Fibroblast of mammary gland (primary cell): ENCODE results near the gene COL27A1.

ENCODE experiments used
- DNase-seq: peaks from one replicate; pipeline ENCODE4 v3.0.0-alpha.2; 2010; ENCODE audit warnings: low read depth
- H3K4me3 ChIP-seq: 2 replicates; pipeline ENCODE4 v1.5.1; 2011; ENCODE audit warnings: low read depth, mild to moderate bottlenecking, low read length, moderate library complexity; ENCODE audit not compliant: control insufficient read depth
- TF ChIP-seq, protein P1 (sequence below): conservative IDR thresholded peaks from 2 replicates; pipeline ENCODE4 v1.5.1; 2011; ENCODE audit warnings: low read depth, low read length, inconsistent platforms; ENCODE audit not compliant: control insufficient read depth, insufficient read depth

Gene COL27A1

DNA sequence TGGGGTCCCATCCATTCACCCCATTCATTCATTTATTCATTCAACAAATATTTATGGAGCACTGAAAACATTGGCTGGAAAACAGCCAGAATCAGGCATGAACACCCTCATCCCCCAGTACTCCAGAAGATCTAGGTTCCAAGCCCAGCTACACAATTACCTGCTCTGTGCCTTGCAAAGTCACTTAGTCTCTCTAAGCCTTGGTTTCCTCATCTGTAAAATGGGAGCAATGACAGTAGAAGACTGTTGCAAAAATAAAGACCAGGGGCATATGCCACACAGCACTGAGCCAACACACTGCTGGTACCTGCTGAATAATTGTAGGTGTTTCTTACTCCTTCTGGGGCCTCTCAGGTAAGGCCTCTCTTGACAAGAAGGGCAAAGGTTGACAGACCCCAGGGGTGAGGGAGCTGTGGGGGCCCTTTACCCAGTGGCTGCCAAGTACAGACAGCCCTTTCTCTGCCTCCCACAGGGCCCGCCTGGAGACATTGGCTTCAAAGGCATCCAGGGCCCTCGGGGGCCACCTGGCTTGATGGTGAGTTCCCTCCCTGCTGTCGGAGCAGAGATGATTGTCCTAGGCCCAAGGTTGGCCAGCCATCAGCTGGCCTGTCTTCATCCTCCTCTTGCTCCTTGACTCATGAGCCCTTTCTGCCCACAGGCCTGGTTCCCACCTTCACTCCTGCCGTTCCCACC lies 145.0 kb downstream of the COL27A1 start:
- no peak overlapping the region for H3K4me3 ChIP-seq
- DNase-seq, result no peak
- TF ChIP-seq, protein P1, sequence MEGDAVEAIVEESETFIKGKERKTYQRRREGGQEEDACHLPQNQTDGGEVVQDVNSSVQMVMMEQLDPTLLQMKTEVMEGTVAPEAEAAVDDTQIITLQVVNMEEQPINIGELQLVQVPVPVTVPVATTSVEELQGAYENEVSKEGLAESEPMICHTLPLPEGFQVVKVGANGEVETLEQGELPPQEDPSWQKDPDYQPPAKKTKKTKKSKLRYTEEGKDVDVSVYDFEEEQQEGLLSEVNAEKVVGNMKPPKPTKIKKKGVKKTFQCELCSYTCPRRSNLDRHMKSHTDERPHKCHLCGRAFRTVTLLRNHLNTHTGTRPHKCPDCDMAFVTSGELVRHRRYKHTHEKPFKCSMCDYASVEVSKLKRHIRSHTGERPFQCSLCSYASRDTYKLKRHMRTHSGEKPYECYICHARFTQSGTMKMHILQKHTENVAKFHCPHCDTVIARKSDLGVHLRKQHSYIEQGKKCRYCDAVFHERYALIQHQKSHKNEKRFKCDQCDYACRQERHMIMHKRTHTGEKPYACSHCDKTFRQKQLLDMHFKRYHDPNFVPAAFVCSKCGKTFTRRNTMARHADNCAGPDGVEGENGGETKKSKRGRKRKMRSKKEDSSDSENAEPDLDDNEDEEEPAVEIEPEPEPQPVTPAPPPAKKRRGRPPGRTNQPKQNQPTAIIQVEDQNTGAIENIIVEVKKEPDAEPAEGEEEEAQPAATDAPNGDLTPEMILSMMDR, result no peak

DNA sequence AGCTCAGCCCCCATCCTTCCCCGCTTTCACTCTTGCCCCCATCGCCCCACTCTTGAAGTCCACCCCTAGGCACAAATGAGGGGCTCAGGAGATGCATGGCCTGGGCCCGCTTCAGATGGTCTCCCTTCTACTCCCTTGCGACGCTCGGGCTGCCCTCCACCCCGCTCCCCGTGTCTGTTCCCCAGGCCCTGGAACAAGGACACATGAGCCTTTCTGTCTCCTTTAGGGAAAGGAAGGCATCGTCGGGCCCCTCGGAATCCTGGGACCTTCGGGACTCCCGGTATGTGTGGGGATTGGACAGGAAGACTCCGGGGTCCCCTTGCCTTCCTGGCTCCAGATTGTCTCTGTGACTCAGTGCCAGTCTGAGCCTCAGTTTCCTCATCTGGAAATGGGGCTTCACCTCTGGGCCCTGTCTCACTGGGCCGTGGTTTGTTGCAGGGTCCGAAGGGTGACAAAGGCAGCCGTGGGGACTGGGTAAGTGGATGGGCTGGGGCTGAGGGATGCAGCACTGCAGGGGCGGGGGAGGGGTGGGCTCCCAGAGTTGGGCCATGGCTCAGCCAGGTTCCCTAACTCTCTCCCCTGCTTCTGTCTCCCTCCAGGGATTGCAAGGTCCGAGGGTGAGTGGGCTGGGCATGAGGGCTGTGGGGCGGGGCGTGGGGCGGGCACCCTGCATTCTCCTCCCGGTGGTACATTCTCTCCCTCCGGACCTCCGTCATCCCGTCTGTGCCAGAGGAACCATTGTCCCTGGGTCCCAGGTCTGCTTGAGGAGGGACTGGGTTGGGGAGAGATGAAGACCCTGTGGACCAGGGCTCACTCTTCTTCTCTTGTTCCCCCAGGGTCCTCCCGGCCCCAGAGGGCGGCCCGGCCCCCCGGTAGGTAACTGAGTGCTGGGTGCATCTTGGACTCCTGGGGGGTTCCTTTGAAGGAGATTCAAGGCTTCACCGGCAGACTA lies 145.8 kb downstream of the COL27A1 start:
- no peak overlapping the region for H3K4me3 ChIP-seq
- TF ChIP-seq, protein P1, result no peak
- DNase-seq, result no peak

DNA sequence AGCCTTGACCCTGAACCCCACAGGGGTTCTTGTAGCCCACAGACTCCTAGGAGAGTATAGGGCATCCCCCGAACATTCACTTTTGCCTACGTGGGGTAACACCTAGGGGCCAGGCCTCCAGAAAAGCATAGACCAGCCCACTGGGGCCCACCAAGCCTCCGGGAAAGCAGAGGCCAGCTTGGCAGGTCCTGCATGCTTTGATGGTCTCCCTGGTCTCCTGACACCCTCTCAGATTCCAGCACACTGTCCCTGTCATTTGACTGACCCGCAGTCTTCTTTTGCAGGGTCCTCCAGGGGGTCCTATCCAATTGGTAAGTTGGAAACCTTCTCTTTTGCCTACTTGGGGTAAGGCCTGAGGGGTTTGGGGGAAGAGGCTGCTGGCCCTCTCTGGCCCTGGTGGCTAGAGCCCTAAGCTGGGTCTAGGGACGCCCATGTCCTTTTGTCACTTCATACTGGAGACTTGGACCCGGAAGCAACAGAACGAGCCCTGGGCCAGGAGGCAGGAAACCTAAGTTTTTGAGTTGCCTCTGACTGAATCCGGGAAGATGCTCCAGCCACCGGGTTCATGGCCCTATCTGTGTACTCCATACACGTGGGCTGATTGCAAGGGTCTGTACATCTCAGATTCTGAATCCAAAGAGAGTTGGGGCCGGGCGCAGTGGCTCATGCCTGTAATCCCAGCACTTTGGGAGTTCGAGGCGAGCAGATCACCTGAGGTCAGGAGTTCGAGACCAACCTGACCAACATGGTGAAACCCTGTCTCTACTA lies 146.6 kb downstream of the COL27A1 start:
- H3K4me3 ChIP-seq, result no peak overlapping the region
- no peak for DNase-seq
- TF ChIP-seq, protein P1, result no peak

DNA sequence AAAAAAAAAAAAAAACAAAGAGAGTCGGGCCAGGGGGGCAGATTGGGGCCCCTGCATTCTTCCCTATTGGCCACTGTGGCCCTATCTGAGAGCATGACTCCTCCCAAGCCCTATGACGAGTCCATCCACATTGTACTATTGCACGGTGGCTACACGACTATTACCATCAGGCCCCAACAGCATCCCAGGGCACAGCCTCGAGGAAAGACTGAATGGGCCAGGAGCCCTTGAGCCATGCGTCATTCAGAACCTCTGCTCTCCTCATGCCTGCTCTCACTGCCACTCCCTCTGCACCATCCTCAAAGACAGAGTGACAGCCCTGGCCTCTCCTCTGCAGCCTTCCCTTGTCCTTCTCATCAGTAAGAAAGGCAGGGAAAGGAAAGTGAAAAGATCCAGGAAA lies 147.4 kb downstream of the COL27A1 start:
- no peak overlapping the region for H3K4me3 ChIP-seq
- DNase-seq, result no peak
- TF ChIP-seq, protein P1, result no peak

DNA sequence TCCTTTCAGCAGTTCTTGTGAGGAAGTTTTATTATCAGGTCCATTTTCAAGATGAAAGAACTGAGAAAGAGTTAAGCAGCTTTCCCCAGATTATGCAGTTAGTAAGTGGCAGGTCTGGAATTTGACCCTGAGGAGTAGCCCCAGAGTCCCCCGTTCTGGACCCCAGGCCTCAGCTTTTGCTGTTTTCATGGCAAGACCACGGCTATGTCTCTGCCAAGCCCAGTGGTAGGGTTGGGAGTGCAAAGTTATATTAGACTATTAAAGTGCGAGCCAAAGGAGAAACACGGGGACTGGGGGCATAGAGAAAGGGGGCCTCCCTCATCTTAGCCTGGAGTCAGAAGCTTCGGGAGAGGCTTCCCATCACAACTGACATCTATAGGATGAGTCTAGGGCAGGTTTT lies 148.2 kb downstream of the COL27A1 start:
- H3K4me3 ChIP-seq, result no peak overlapping the region
- no peak for DNase-seq
- TF ChIP-seq, protein P1, result no peak

DNA sequence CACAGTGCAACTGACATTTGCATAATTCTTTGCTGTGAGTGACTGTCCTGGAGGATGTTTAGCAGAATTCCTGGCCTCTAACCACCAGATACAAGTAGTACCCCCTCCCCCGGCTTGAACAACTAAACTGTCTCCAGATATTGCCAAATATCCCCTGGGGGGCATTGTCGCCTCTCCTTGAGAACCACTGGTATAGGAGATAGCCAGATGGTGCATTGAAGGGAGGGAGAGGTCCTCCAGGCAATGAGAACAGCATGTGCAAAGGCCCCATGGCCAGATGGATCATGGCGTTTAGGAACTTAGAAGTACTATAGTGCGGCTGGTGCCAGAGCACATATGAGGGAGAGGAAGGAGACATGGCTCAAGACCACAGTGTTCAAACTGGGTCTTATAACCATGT lies 148.6 kb downstream of the COL27A1 start:
- TF ChIP-seq, protein P1, result no peak
- DNase-seq, result no peak
- H3K4me3 ChIP-seq, result no peak overlapping the region
